Endothelial cell of umbilical vein (primary cell): ENCODE measurements around the gene SLC25A20. TPM values are rescaled to one million over a fixed set of nuclear protein-coding genes. Genes with fewer than 3 reads are reported as not detected.
A peak's percentile ranks its signal among the peaks of the same experiment; 100 is the strongest.

ENCODE experiments used
- BruUV-seq: library from RNA; stranded (reverse); fragments of 400-500 nt; replicated peaks from 2 replicates; lab custom pipeline; 2021; lab: Mats Ljungman, UMichigan
- CTCF ChIA-PET: fragments of 300-600, 350-600 bp; sonication (Branson Sonifier 250); formaldehyde crosslinking; loops from one replicate; lab custom pipeline; 2021; ENCODE audit warnings: antibody characterized with exemption, inconsistent platforms; lab: Charles Lee
- POLR2A ChIA-PET: fragments of 300-600, 350-600 bp; sonication (Branson Sonifier 250); formaldehyde crosslinking; loops from one replicate; lab custom pipeline; 2021; ENCODE audit warnings: antibody characterized with exemption, inconsistent platforms; lab: Charles Lee
- DNase-seq: peaks from one replicate; pipeline ENCODE4 v3.0.0-alpha.2; 2011; ENCODE audit warnings: low read depth, low spot score
- FAIRE-seq: peaks from 2 replicates; lab custom pipeline; 2011; peaks lifted over from hg19 to GRCh38; lab: Jason Lieb, UNC
- H2AFZ ChIP-seq: 2 replicates; pipeline ENCODE4 v1.6.0; 2012; ENCODE audit warnings: low read depth, low read length, control low read depth, inconsistent platforms
- H3K27ac ChIP-seq: 2 replicates; pipeline ENCODE4 v1.5.1; 2011; ENCODE audit warnings: low read depth, mild to moderate bottlenecking, control low read depth, low read length, moderate library complexity; ENCODE audit not compliant: insufficient read depth
- H3K27me3 ChIP-seq, 2 experiments: 2 replicates each; pipeline versions ENCODE4 v1.6.0 to v1.6.1; 2011; ENCODE audit warnings: low read length in 2 of 2, mixed read lengths in 1 of 2; ENCODE audit not compliant: control insufficient read depth in 2 of 2, insufficient read depth in 2 of 2
- H3K36me3 ChIP-seq, 2 experiments: 2 replicates in 1 of 2; 3 replicates in 1 of 2; pipeline ENCODE4 v1.5.1; 2011; ENCODE audit warnings: low read length in 2 of 2, mild to moderate bottlenecking in 1 of 2, moderate library complexity in 1 of 2; ENCODE audit not compliant: control insufficient read depth in 2 of 2, insufficient read depth in 2 of 2; ENCODE audit errors: extremely low read depth in 1 of 2
- H3K4me1 ChIP-seq: 3 replicates; pipeline ENCODE4 v1.5.1; 2011; ENCODE audit warnings: mild to moderate bottlenecking, low read length; ENCODE audit not compliant: control insufficient read depth, insufficient read depth; ENCODE audit errors: extremely low read depth
- H3K4me2 ChIP-seq: 2 replicates; pipeline ENCODE4 v1.6.1; 2011; ENCODE audit warnings: low read length, control low read depth, mixed read lengths; ENCODE audit not compliant: insufficient read depth
- H3K4me3 ChIP-seq, 3 experiments: fragments of 200-600 bp in 1 of 3; sonication (generic), shearing (Covaris generic) in 1 of 3; replicated peaks in 1 of 3; 2 replicates each; pipeline ENCODE4 v1.5.1; 2011 to 2016; ENCODE audit warnings: control low read depth in 3 of 3, low read length in 3 of 3, mild to moderate bottlenecking in 2 of 3, inconsistent platforms in 1 of 3, low read depth in 1 of 3, moderate library complexity in 1 of 3; ENCODE audit not compliant: insufficient read depth in 1 of 3
- H3K79me2 ChIP-seq: 2 replicates; pipeline ENCODE4 v1.6.0; 2012; ENCODE audit warnings: low read length, inconsistent platforms; ENCODE audit not compliant: control insufficient read depth, insufficient read depth
- H3K9ac ChIP-seq: replicated peaks from 2 replicates; pipeline ENCODE3; 2011; ENCODE audit warnings: low read length, control low read depth; ENCODE audit not compliant: insufficient read depth; ENCODE audit errors: extremely low read depth
- H3K9me1 ChIP-seq: replicated peaks from 3 replicates; pipeline ENCODE4 v1.6.0; 2011; ENCODE audit warnings: mild to moderate bottlenecking, low read length; ENCODE audit not compliant: control insufficient read depth, insufficient read depth; ENCODE audit errors: extremely low read depth
- H3K9me3 ChIP-seq: replicated peaks from 2 replicates; pipeline ENCODE4 v1.5.1; 2012; ENCODE audit warnings: low read length, inconsistent platforms; ENCODE audit not compliant: control insufficient read depth, insufficient read depth
- H4K20me1 ChIP-seq: replicated peaks from 2 replicates; pipeline ENCODE3; 2011; ENCODE audit warnings: mild to moderate bottlenecking, low read length; ENCODE audit not compliant: control insufficient read depth, insufficient read depth; ENCODE audit errors: extremely low read depth
- EZH2 ChIP-seq: IDR thresholded peaks from 2 replicates; pipeline ENCODE4 v1.6.1; 2012; ENCODE audit warnings: borderline replicate concordance, low read depth, mild to moderate bottlenecking, moderate library complexity, low read length, inconsistent platforms; ENCODE audit not compliant: severe bottlenecking
- FOS ChIP-seq: IDR thresholded peaks from 2 replicates; pipeline ENCODE4 v1.6.1; 2011; ENCODE audit warnings: mild to moderate bottlenecking, low read length, moderate library complexity, borderline replicate concordance; ENCODE audit not compliant: insufficient read depth
- GATA2 ChIP-seq: IDR thresholded peaks from 2 replicates; pipeline ENCODE4 v1.7.0; 2011; ENCODE audit warnings: low read depth, mild to moderate bottlenecking, moderate library complexity, mixed read lengths, low read length; ENCODE audit not compliant: insufficient read length, insufficient read depth
- JUN ChIP-seq: IDR thresholded peaks from 2 replicates; pipeline ENCODE4 v1.6.1; 2011; ENCODE audit warnings: borderline replicate concordance, low read depth; ENCODE audit not compliant: insufficient read length, insufficient read depth
- MYC ChIP-seq: IDR thresholded peaks from one replicate; pipeline ENCODE4 v1.6.1; 2011; ENCODE audit warnings: mild to moderate bottlenecking, low read depth, low read length
- POLR2A ChIP-seq: IDR thresholded peaks from 2 replicates; pipeline ENCODE4 v1.6.1; 2012; ENCODE audit warnings: low read depth, mild to moderate bottlenecking, control low read depth, low read length
- POLR2AphosphoS5 ChIP-seq: IDR thresholded peaks from 2 replicates; pipeline ENCODE4 v1.6.1; 2012; ENCODE audit warnings: low read depth, mild to moderate bottlenecking, control low read depth, low read length, moderate library complexity; ENCODE audit not compliant: insufficient read depth
- dilution Hi-C: fragments of 300-500 bp; cut with MboI; formaldehyde crosslinking; loops from one replicate; pipeline ENCODE4 v1.15.0; 2019; ENCODE audit warnings: low sequenced_read_pairs; ENCODE audit not compliant: extremely low pct_ligation_motif_present
- intact Hi-C: fragments of 100-400 bp; cut with micrococcal nuclease; formaldehyde crosslinking; loops from one replicate; pipeline ENCODE4 v1.10.0; 2022
- polyA plus RNA-seq, 4 experiments: library from polyadenylated mRNA; depleted of rRNA in 3 of 4; stranded (reverse) in 3 of 4; unstranded in 1 of 4; fragments of >200 nt; gene quantifications; 2 replicates each; pipeline versions ENCODE4 v1.2.1 to v1.2.3, GENCODE V29; 2011 to 2012; ENCODE audit warnings: missing spikeins in 1 of 4
- total RNA-seq: library from RNA; stranded (reverse); gene quantifications from 2 replicates; pipeline ENCODE4 v1.2.3, GENCODE V29; 2021
- TF ChIP-seq, protein P1 (sequence below): IDR thresholded peaks from 2 replicates; pipeline ENCODE4 v1.6.1; 2011; ENCODE audit not compliant: insufficient read depth, insufficient read length
- TF ChIP-seq, protein P2 (sequence below), 2 donors: IDR thresholded peaks; 1 replicate in 1 of 2; 2 replicates in 1 of 2; pipeline ENCODE4 v1.5.1; 2011; ENCODE audit warnings: low read length in 2 of 2, mild to moderate bottlenecking in 2 of 2, moderate library complexity in 2 of 2, control low read depth in 1 of 2, inconsistent platforms in 1 of 2, low read depth in 1 of 2; ENCODE audit not compliant: insufficient read depth in 1 of 2; ENCODE audit errors: extremely low read depth in 1 of 2

SLC25A20 gene
- total and polyA plus RNA-seq, 2 donors (not counting 3 experiments of a cell fraction or from before 2014, with no cell fraction given) = 7.9 to 11.0 TPM

DNA sequence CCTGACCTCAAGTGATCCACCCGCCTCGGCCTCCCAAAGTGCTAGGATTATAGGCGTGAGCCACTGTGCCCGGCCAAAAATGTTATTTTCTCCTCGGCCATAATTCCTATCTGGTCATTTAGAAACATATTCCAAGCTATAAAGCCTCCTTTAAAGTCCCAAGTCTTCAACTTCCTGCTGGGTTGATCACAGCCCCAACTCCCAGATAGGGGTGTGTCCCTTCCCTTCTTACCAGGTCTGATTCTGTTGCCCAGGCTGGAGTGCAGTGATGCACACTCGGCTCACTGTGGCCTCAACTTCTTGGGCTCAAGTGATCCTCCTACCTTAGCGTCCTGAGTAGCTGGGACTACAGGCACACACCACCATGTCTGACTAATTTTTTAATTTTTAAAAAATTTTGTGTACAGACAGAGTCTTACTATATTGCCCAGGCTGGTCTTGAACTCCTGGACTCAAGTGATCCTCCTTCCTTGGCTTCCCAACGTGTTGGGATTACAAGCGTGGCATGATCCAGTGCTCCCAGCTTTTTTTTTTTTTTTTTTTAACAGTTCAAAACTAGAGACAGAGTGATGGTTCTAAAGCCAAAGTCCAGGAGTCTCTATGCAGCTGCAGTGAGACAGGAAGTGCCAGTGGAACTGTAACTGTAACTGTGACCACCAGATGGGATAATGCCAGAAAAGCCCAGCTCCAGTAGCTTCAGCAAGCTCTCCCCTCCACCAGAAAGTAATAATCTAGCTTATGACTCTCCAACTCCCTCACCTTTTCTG, 42.8 kb downstream of the SLC25A20 start:
- CTCF ChIA-PET = interaction anchor here (1.0 to 1.6 kb wide), 3 partner anchors 9 to 96 kb away, joined by 3 read pairs; partner anchors contain the start of gene PRKAR2A
- no peak overlapping the region for H2AFZ ChIP-seq
- peak; percentile 24 for FAIRE-seq

More for the DNA sequence above, 42.8 kb downstream of the SLC25A20 start:
- Histone ChIP-seq H3K79me2 (no peaks in the 10 kb centered on the region), H3K27ac (no peak overlapping the region), H3K36me3 (peaks cover 0 to 2% of the 10 kb centered on the region in 2 experiments), H3K27me3 (no peaks in the 10 kb centered on the region), H3K9me1 (no peaks in the 10 kb centered on the region), H3K4me1 (no peaks in the 10 kb centered on the region), H3K4me3 (no peak overlapping the region), H3K4me2 (no peak overlapping the region), H4K20me1 (no peaks in the 10 kb centered on the region), H3K9ac (no peak overlapping the region), H3K9me3 (no peaks in the 10 kb centered on the region)
- POLR2A ChIA-PET = no interaction called here
- no peak for DNase-seq
- TF ChIP-seq GATA2 (no peak), POLR2AphosphoS5 (no peak), POLR2A (no peak), EZH2 (no peak), MYC (no peak), FOS (no peak), JUN (no peak)
- TF ChIP-seq, protein P1, sequence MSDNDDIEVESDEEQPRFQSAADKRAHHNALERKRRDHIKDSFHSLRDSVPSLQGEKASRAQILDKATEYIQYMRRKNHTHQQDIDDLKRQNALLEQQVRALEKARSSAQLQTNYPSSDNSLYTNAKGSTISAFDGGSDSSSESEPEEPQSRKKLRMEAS = no peak
- TF ChIP-seq, protein P2, sequence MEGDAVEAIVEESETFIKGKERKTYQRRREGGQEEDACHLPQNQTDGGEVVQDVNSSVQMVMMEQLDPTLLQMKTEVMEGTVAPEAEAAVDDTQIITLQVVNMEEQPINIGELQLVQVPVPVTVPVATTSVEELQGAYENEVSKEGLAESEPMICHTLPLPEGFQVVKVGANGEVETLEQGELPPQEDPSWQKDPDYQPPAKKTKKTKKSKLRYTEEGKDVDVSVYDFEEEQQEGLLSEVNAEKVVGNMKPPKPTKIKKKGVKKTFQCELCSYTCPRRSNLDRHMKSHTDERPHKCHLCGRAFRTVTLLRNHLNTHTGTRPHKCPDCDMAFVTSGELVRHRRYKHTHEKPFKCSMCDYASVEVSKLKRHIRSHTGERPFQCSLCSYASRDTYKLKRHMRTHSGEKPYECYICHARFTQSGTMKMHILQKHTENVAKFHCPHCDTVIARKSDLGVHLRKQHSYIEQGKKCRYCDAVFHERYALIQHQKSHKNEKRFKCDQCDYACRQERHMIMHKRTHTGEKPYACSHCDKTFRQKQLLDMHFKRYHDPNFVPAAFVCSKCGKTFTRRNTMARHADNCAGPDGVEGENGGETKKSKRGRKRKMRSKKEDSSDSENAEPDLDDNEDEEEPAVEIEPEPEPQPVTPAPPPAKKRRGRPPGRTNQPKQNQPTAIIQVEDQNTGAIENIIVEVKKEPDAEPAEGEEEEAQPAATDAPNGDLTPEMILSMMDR (IDR thresholded peaks at IDR 0.05; ENCODE audit: extremely low read depth in 1 of 2, insufficient read depth in 1 of 2, low read depth in 1 of 2, low read length in 2 of 2) = no peak
- dilution Hi-C loops = no loop called here
- intact Hi-C loops = loop anchor here (5.0 kb wide), 1 partner anchor 221 kb away; no protein-coding TSS in a partner anchor
- no TSS peak for BruUV-seq
